Esophagus squamous epithelium (tissue), 4 donors: ENCODE measurements around the gene XYLT2.

Experiments used
- POLR2A ChIP-seq, 4 donors: fragments of 450-650 bp; IDR thresholded peaks; one replicate each; pipeline ENCODE4 v1.6.1; 2017; ENCODE audit warnings: antibody characterized with exemption in 4 of 4, mild to moderate bottlenecking in 4 of 4, moderate library complexity in 3 of 4
- TF ChIP-seq, protein P1 (sequence below), 6 experiments: fragments of 450-650 bp in 4 of 6; fragments of 200-600 bp in 2 of 6; sonication (generic) in 2 of 6; IDR thresholded peaks; one replicate each; pipeline ENCODE4 v1.5.1; 2016 to 2019; ENCODE audit warnings: antibody characterized with exemption in 6 of 6, mild to moderate bottlenecking in 4 of 6, moderate library complexity in 4 of 6

- no peak for TF ChIP-seq POLR2A (IDR thresholded peaks at IDR 0.05)
- TF ChIP-seq, protein P1, sequence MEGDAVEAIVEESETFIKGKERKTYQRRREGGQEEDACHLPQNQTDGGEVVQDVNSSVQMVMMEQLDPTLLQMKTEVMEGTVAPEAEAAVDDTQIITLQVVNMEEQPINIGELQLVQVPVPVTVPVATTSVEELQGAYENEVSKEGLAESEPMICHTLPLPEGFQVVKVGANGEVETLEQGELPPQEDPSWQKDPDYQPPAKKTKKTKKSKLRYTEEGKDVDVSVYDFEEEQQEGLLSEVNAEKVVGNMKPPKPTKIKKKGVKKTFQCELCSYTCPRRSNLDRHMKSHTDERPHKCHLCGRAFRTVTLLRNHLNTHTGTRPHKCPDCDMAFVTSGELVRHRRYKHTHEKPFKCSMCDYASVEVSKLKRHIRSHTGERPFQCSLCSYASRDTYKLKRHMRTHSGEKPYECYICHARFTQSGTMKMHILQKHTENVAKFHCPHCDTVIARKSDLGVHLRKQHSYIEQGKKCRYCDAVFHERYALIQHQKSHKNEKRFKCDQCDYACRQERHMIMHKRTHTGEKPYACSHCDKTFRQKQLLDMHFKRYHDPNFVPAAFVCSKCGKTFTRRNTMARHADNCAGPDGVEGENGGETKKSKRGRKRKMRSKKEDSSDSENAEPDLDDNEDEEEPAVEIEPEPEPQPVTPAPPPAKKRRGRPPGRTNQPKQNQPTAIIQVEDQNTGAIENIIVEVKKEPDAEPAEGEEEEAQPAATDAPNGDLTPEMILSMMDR (IDR thresholded peaks at IDR 0.05): no peak
Measured at GRCh38 chr17:50367401-50367800, 21.5 kb downstream of the XYLT2 start.
